AG09319 (cell line): ENCODE results near the gene PCDHB3.
A peak's percentile ranks its signal among the peaks of the same experiment; 100 is the strongest.
"Not testable (repeated sequence)": the region's sequence is repeated elsewhere in the genome, so short reads cannot be mapped to it uniquely, and the experiment has no call there.

Experiments used
- DNase-seq: peaks from one replicate; pipeline ENCODE4 v3.0.0-alpha.2; 2010; ENCODE audit warnings: low read depth; ENCODE audit errors: extremely low read depth
- TF ChIP-seq, protein P1 (sequence below): IDR thresholded peaks from 2 replicates; pipeline ENCODE4 v1.5.1; 2011; ENCODE audit warnings: low read depth, mild to moderate bottlenecking, inconsistent platforms, low read length, moderate library complexity

PCDHB3 gene

DNA sequence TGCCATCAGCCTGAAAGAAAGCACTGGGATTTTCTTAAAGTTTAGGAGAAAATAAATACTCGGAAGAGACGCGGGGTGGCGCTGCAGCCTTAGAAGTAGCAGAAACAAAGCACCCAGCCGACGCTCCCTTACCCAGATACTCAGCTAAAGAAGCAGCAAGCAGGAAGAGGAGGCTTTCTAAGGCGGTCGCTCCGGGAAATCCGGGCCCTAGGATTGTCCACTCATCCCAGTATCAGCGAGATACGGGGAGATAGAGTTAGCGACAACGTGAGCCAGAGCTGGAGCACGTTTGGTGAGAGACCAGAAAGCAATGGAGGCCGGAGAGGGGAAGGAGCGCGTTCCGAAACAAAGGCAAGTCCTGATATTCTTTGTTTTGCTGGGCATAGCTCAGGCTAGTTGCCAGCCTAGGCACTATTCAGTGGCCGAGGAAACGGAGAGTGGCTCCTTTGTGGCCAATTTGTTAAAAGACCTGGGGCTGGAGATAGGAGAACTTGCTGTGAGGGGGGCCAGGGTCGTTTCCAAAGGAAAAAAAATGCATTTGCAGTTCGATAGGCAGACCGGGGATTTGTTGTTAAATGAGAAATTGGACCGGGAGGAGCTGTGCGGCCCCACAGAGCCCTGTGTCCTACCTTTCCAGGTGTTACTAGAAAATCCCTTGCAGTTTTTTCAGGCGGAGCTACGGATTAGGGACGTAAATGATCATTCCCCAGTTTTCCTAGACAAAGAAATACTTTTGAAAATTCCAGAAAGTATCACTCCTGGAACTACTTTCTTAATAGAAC is 5.6 kb upstream of the PCDHB3 start, which contains the start of gene PCDHB2:
Gene PCDHB2, plus strand, starts transcription at position 135 of the 782 bp plus-strand sequence. Its CDS starts 176 bp downstream, at position 311.
- TF ChIP-seq, protein P1, sequence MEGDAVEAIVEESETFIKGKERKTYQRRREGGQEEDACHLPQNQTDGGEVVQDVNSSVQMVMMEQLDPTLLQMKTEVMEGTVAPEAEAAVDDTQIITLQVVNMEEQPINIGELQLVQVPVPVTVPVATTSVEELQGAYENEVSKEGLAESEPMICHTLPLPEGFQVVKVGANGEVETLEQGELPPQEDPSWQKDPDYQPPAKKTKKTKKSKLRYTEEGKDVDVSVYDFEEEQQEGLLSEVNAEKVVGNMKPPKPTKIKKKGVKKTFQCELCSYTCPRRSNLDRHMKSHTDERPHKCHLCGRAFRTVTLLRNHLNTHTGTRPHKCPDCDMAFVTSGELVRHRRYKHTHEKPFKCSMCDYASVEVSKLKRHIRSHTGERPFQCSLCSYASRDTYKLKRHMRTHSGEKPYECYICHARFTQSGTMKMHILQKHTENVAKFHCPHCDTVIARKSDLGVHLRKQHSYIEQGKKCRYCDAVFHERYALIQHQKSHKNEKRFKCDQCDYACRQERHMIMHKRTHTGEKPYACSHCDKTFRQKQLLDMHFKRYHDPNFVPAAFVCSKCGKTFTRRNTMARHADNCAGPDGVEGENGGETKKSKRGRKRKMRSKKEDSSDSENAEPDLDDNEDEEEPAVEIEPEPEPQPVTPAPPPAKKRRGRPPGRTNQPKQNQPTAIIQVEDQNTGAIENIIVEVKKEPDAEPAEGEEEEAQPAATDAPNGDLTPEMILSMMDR: no peak; the same call in none of the 2 replicates
- peak; percentile 12 for DNase-seq

DNA sequence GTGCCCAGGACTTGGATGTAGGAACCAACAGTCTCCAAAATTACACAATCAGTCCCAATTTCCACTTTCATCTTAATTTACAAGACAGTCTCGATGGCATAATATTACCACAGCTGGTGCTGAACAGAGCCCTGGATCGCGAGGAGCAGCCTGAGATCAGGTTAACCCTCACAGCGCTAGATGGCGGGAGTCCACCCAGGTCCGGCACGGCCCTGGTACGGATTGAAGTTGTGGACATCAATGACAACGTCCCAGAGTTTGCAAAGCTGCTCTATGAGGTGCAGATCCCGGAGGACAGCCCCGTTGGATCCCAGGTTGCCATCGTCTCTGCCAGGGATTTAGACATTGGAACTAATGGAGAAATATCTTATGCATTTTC is 5.0 kb upstream of the PCDHB3 start:
- TF ChIP-seq, protein P1: no peak
- no peak for DNase-seq

DNA sequence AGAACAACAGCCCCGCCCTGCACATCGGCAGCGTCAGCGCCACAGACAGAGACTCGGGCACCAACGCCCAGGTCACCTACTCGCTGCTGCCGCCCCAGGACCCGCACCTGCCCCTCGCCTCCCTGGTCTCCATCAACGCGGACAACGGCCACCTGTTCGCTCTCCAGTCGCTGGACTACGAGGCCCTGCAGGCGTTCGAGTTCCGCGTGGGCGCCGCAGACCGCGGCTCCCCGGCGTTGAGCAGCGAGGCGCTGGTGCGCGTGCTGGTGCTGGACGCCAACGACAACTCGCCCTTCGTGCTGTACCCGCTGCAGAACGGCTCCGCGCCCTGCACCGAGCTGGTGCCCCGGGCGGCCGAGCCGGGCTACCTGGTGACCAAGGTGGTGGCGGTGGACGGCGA is 4.1 kb upstream of the PCDHB3 start:
- DNase-seq: not testable (repeated sequence)

DNA sequence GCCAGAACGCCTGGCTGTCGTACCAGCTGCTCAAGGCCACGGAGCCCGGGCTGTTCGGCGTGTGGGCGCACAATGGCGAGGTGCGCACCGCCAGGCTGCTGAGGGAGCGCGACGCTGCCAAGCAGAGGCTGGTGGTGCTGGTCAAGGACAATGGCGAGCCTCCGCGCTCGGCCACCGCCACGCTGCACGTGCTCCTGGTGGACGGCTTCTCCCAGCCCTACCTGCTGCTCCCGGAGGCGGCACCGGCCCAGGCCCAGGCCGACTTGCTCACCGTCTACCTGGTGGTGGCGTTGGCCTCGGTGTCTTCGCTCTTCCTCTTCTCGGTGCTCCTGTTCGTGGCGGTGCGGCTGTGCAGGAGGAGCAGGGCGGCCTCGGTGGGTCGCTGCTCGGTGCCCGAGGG is 3.7 kb upstream of the PCDHB3 start:
- not testable (repeated sequence) for DNase-seq

DNA sequence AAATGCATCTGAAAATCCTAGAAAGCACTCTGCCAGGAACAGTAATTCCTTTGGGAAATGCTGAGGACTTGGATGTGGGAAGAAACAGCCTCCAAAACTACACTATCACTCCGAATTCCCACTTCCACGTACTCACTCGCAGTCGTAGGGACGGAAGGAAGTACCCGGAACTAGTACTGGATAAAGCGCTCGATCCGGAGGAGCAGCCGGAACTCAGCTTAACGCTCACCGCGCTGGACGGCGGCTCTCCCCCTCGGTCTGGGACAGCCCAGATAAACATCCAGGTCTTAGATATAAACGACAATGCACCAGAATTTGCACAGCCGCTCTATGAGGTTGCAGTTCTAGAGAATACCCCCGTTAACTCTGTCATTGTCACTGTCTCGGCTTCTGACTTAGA is 786 bp downstream of the PCDHB3 start:
- TF ChIP-seq, protein P1: no peak
- DNase-seq: no peak

DNA sequence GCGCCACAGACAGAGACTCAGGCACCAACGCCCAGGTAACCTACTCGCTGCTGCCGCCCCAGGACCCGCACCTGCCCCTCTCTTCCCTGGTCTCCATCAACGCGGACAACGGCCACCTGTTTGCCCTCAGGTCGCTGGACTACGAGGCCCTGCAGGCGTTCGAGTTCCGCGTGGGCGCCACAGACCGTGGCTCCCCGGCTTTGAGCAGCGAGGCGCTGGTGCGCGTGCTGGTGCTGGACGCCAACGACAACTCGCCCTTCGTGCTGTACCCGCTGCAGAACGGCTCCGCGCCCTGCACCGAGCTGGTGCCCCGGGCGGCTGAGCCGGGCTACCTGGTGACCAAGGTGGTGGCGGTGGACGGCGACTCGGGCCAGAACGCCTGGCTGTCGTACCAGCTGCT is 1.8 kb downstream of the PCDHB3 start:
- not testable (repeated sequence) for DNase-seq

DNA sequence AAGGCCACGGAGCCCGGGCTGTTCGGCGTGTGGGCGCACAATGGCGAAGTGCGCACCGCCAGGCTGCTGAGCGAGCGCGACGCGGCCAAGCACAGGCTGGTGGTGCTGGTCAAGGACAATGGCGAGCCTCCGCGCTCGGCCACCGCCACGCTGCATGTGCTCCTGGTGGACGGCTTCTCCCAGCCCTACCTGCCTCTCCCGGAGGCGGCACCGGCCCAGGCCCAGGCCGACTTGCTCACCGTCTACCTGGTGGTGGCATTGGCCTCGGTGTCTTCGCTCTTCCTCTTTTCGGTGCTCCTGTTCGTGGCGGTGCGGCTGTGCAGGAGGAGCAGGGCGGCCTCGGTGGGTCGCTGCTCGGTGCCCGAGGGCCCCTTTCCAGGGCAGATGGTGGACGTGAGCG is 2.2 kb downstream of the PCDHB3 start:
- not testable (repeated sequence) for DNase-seq

DNA sequence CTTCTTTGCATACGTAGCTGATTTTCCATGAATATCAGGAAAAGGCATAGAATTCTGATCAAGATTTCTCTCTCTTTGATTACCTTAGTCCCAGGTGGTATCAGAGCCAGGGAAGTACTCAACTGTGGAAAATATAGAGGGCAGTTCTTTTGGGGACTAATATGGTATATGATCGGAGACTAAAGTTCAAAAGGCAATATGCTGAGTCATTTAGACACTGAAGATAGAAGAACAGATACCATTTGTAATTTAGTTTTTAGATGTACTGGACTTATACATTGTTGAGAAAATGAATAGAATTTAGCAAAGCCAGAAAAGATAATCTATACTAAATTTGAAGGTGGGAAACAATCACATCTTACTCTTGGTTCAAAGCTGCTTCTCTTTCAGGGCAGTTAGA is 5.1 kb downstream of the PCDHB3 start:
- TF ChIP-seq, protein P1: no peak
- no peak for DNase-seq

DNA sequence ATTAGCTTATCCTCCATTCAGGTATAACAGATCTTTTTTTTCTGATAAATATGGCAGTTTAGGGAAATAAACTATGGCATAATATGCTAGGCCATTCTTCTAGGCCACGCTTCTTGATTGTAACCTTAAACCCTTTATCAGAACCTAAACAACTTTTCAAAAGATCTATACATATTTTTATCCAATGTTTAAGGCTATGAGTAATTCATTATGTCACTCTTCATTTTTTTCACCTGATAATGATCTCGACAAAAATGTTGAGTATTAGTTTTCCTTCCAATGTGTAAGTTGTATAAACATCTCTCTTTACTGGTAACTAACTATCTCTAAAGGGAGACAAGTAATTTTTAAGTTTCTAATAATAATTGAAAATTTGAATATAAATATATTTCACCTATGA is 19.0 kb downstream of the PCDHB3 start:
- TF ChIP-seq, protein P1: no peak

DNA sequence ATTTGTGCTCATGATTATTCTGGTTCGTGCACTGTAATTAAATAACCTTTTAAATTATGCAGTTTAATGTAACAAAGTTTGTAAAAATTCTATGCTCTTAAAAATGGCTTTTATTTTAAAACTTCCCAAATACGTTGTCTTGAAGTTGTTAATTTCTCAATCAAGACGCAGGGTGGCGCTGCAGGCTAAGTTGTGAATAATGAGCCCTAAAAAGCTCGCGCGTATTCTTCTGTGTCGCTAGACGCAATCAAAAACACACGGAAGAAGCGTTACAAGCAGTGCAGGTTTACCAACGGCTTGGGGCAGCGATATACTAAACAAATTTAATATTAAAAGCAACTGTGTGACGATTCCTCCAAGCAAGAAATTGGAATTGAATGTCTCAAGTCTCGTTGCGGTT is 21.3 kb downstream of the PCDHB3 start, which contains the start of gene PCDHB4:
Gene PCDHB4, plus strand, starts transcription at position 256 of the 400 bp plus-strand sequence. CDS start 181 bp downstream, outside the sequence.
- TF ChIP-seq, protein P1: no peak
- DNase-seq: no peak

More for the DNA sequence above, 19.0 kb downstream of the PCDHB3 start:
- no peak for DNase-seq
